Caki2 (cell line): ENCODE results near the gene CDIP1. TPM values are rescaled to one million over a fixed set of nuclear protein-coding genes. Genes with fewer than 3 reads are reported as not detected.

Experiments used
- DNase-seq: peaks from one replicate; pipeline ENCODE4 v3.0.0-alpha.2; 2015; ENCODE audit warnings: low read depth
- in situ Hi-C: cut with HindIII; loops from 2 replicates; pipeline ENCODE4 v1.10.0; 2016; ENCODE audit warnings: low sequenced_read_pairs, low pct_unique_long_range_greater_than_20kb, mixed read lengths
- total RNA-seq: library from RNA; depleted of rRNA; stranded (reverse); fragments of >200 nt; shearing (Covaris generic); gene quantifications from 2 replicates; pipeline ENCODE4 v1.2.3, GENCODE V29; 2014; ENCODE audit warnings: low replicate concordance

CDIP1 gene
- total RNA-seq, 1 experiment from 2014 or later: 0.20 TPM

DNA sequence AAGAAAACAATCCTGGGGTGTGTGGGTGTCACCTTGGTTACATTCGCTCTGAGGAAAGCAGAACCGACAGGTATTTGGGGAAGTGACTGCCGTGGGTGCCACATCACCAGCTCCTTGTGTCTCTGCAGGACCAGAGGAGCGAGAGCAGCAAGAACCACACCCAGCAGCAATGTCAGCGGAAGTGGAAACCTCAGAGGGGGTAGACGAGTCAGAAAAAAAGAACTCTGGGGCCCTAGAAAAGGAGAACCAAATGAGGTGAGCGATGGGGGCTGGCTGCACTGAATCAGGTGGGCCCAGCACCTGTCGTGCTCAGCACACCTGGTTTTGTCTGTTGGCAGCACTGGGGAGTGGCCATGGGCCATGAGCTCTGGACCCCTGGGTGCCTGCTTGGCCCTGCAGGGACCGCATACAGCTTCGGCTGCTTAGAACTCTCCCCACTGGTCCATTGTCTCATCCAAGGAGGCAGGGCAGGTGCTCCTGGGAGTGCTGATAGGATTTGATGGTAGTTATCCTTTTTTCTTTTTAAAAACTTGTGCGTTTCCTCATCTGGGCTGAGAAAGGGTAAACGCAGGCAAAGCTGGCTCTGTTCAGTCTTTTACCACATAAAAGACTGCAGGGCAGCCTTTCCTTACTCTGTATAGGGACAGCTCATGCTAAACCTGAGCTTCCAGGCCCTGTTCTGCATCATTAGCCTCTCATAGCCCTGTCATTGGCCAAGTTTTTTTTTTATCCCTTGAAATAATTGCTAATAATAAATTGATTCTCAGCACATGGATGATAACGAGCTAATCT lies 33.0 kb downstream of the CDIP1 start:
- in situ Hi-C loops: loop anchor here (25.0 kb wide), 1 partner anchor 132 kb away; no protein-coding TSS in a partner anchor
- no peak for DNase-seq

DNA sequence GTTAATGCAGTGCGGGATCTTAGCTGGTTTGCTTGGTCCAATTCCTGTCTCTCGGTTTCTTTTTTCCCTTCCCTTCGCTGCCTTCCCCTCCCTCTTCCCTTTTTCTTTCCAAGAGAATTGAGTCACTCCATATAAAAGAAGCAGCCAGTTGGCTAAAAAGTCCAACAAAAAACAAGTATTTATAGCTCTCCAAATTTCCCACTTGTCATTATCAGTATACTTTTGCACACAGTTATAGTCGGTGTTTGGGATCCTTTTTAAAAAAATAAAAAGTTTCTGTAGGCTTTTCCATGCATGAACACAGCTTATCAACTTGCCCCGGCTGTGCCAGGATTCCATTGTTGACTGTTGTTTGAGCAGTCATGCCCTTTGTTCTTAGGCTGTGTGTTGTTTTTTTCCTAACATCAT lies 37.5 kb downstream of the CDIP1 start:
- no peak for DNase-seq
- in situ Hi-C loops: loop anchor here (5.0 to 25.0 kb wide), 2 partner anchors 39 to 136 kb away; no protein-coding TSS in a partner anchor

GRCh38 chr16:4500272-4500671 lies 38.3 kb downstream of the CDIP1 start:
- in situ Hi-C loops: loop anchor here (5.0 to 25.0 kb wide), 2 partner anchors 38 to 137 kb away; no protein-coding TSS in a partner anchor

GRCh38 chr16:4499196-4499555 lies 39.4 kb downstream of the CDIP1 start:
- in situ Hi-C loops: no loop called here
- DNase-seq: no peak

More at GRCh38 chr16:4500272-4500671, 38.3 kb downstream of the CDIP1 start:
- DNase-seq: peak; percentile 58

DNA sequence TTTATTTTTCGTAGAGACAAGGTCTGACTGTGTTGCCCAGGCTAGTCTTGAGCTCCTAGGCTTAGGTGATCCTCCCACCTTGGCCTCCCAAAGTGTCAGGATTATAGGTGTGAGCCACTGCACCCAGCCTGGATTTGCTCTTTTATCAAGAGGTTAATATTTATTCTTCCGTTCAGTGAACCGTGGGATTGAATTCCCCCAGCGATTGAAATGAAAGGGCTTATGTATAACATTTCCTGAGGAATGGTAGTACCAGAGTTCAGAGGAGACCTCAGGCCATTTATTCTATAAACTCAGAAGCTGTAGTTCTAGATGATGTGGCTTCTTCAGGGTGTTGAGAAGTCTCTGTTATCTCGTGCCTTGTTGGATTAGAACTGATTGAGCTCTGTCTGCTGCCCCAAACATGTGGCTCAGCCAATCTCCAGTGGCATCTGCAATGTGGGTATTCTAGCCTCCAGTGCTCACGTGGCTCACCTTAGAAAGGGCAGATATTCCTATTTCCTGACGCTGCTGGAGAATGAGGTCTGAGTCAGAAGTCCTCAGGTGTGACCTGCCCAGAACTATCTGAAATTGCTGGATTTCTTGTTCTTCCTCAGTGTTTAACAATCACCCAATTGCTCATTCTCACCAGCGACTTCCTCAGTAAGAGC lies 39.9 kb downstream of the CDIP1 start:
- in situ Hi-C loops: no loop called here

GRCh38 chr16:4496305-4496704 lies 42.3 kb downstream of the CDIP1 start:
- in situ Hi-C loops: no loop called here
- DNase-seq: peak; percentile 88

More for the DNA sequence above, 39.9 kb downstream of the CDIP1 start:
- peak; percentile 75 for DNase-seq

DNA sequence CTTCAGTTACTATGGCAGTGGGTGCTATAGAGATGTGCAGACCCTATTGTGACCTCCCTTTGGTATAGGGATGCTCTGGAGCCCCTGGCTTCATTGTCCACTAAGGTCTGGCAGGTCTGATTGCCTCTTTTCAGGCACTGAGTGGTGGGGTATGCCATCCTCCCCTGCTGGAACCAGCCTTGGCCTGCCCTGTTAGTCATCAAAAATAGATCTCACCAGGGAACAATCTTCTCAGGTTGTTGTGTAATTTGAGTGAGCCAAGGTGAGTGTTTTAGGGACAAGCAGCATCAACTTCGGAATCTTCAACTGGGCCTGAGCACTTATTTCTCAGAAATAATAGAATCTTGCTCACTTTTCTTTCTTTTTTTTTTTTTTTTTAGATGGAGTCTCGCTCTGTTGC lies 42.8 kb downstream of the CDIP1 start:
- in situ Hi-C loops: no loop called here
- no peak for DNase-seq

DNA sequence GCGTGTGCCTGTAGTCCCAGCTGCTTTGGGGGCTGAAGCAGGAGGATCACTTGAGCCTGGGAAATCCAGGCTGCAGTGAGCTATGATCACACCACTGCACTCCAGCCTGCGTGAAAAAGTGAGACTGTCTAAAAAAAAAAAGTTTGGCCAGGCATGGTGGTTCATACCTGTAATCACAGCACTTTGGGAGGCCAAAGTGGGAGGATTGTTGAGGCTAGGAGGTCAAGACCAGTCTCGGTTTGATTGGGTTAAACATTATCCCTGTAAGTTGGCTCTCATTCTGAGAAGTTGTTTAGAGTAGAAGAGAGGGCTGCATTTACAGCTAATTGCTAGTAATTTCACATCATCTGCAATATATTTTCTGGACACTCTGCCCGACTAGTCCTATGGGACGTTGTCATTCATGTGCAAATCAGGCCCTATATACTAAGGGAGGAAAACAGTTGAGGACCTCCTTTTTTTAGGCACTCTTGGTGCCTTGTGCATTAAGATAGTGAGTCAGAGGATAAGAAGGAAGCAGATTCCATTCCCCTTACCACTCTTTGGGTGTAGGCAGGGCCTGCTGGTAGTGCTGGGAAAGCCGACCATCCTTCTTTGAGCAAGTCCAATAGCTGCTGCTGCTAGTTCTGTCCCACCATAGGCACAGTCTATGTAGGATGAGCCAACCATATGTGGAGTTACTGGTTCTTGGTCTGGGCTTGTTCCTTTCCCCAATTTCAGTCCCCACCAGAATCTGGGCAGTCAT lies 43.7 kb downstream of the CDIP1 start:
- peak; percentile 50 for DNase-seq
- in situ Hi-C loops: no loop called here

DNA sequence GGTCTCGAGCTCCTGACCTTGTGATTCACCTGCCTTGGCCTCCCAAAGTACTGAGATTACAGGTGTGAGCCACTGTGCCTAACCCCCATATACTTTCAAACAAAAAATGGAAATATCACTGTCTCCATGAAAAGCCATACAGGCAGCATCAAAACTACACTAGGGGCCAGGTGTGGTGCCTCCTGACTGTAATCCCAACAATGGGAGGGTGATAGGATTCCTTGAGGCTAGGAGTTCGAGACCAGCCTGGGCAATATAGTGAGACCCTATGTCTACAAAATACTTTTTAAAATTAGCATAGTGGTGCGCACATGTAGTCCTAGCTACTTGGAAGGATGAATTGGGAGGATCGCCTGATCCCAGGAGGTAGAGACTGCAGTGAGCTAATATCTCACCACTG lies 46.7 kb downstream of the CDIP1 start:
- no peak for DNase-seq
- in situ Hi-C loops: no loop called here

GRCh38 chr16:4489030-4489429 lies 49.5 kb downstream of the CDIP1 start:
- in situ Hi-C loops: no loop called here
- DNase-seq: peak; percentile 67

GRCh38 chr16:4488499-4488967 lies 50.0 kb downstream of the CDIP1 start:
- in situ Hi-C loops: no loop called here
- DNase-seq: no peak

- DNase-seq: peak; percentile 65
- in situ Hi-C loops: no loop called here
These were observed 50.5 kb downstream of the CDIP1 start for GRCh38 chr16:4487955-4488498.

DNA sequence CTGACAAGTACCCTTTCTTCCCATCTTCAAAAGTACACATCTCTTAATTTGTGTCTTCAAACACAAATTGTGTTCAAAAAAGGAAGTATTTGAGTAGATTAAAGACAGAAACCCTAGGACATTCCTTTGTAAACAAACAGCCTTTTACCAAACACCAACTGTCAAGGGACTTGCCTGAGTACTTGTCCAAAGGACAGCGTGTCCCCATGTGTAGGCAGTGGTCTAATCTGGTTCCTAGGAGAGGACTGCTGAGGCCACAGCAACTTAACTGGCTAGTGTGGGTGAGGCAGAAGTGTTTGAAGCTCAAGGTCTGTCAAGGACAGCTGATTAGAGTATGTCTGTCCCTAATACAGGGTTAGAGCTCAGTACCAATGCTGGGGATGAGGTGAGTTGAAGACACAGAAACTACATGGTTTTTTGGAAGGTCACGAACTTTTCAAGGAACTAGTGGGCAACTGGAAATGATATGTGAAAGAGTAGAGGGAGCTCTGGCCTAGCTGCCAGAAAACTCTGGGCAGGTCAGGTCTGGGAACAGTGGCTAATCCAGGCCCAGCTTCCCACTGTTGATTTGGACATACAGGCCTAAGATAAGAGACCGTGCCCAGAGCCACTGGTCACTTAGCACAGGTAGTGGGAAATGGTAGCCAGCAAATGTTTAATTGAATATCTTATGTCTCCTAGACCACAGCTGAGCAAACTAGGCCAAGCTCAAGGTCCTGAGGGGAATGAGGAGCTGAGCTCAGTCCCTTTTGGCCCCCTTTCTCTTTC lies 52.3 kb downstream of the CDIP1 start:
- in situ Hi-C loops: no loop called here

DNA sequence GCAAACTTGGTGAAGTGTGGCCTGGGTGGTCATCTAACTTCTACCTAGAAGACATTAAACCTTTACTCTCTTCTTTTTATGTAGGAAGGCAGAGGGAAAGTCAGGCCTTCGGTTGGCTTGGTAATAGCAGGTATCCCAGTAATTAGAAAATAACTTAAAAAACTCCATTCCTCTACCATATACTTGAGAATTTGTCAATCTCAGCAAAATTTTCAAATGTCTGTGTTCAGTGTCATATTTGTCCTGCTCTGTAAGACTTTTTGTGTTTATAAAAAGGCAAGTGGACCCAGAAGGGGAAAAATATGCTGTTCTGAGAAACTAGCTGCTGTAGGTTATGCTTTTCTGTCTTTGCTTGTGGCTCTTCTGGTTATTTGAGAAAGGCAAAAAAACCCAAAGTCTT lies 56.6 kb downstream of the CDIP1 start:
- in situ Hi-C loops: no loop called here
- DNase-seq: no peak

More for the DNA sequence above, 52.3 kb downstream of the CDIP1 start:
- DNase-seq: no peak

DNA sequence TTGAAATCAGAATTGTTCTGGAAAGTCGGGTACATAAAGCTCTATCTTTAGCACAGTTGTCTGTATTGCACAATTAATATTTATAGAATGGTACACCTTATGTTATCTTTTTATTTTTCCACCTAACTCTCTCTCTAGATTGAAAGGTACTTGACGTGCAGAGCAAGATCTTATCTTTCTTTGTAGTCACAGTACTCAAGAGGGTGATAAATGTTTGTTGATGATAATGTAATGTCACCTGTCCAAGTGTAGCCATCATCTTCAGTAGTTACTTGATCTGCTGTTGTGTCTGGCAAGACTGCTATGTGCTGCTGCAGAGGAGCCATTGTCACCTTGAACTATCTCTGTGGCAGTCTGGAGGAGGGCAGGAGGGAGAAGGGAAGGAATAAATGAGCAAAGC lies 57.0 kb downstream of the CDIP1 start:
- in situ Hi-C loops: no loop called here
- no peak for DNase-seq

DNA sequence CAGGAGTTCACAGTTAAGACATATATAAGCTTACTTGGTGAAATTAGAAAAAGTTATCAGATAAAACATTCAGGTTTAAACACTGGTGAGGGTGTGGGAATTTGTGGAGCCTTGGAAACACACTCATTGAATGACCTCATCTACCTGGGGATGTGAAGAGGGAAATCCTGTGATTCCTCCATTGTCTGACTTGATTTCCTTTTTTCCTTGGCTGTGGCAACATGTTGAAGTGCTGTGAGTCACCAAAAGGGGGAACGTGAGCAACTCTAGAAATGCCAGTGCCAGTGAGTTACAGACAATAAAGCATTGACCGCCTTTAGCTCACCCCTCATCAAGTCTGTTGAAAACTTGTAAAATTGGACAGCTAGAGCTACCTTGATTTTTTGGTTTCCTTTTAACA lies 60.6 kb downstream of the CDIP1 start:
- peak; percentile 61 for DNase-seq
- in situ Hi-C loops: no loop called here

GRCh38 chr16:4475880-4476788 lies 62.4 kb downstream of the CDIP1 start, which contains the start of gene HMOX2:
Gene HMOX2, plus strand, starts transcription at chr16:4476398. Its CDS starts 29,127 bp downstream, at chr16:4505525.
- DNase-seq: peak; percentile 99
- in situ Hi-C loops: no loop called here
